A673 (cell line): ENCODE results near the gene PADI1. TPM values are rescaled to one million over a fixed set of nuclear protein-coding genes. Genes with fewer than 3 reads are reported as not detected.

Experiments
- BruUV-seq: library from RNA; stranded (reverse); fragments of 400-500 nt; replicated peaks from 2 replicates; lab custom pipeline; 2021; lab: Mats Ljungman, UMichigan
- CTCF ChIA-PET: fragments of 300-600 bp; sonication (Branson Sonifier 250); formaldehyde crosslinking; loops from one replicate; lab custom pipeline; 2022; ENCODE audit warnings: antibody characterized with exemption; lab: Charles Lee
- POLR2A ChIA-PET: fragments of 300-600 bp; sonication (Branson Sonifier 250); formaldehyde crosslinking; loops from one replicate; lab custom pipeline; 2022; ENCODE audit warnings: antibody characterized with exemption; ENCODE audit not compliant: low non-redundant PET; lab: Charles Lee
- DNase-seq: peaks from one replicate; pipeline ENCODE4 v3.0.0-alpha.2; 2015; ENCODE audit warnings: low spot score
- H3K27ac ChIP-seq: fragments of 200-600 bp; sonication (generic); 2 replicates; pipeline ENCODE4 v1.5.1; 2016; ENCODE audit warnings: mixed run types, low read depth, mild to moderate bottlenecking, mixed read lengths, antibody characterized with exemption, low read length; ENCODE audit not compliant: poor library complexity, severe bottlenecking
- H3K27me3 ChIP-seq: fragments of 200-600 bp; sonication (generic); replicated peaks from 2 replicates; pipeline ENCODE4 v1.6.1; 2017; ENCODE audit warnings: mixed run types, low read depth, mild to moderate bottlenecking, mixed read lengths, antibody characterized with exemption, low read length; ENCODE audit not compliant: insufficient read depth, poor library complexity
- H3K36me3 ChIP-seq: fragments of 200-600 bp; sonication (generic); 2 replicates; pipeline ENCODE4 v1.6.1; 2016; ENCODE audit warnings: mixed run types, mild to moderate bottlenecking, mixed read lengths, antibody characterized with exemption, low read length; ENCODE audit not compliant: insufficient read depth, poor library complexity, severe bottlenecking
- H3K4me1 ChIP-seq: fragments of 200-600 bp; sonication (generic); 2 replicates; pipeline ENCODE4 v1.6.1; 2017; ENCODE audit warnings: mixed run types, mild to moderate bottlenecking, mixed read lengths, antibody characterized with exemption, low read length; ENCODE audit not compliant: insufficient read depth, poor library complexity, severe bottlenecking
- H3K4me3 ChIP-seq: fragments of 200-600 bp; sonication (generic); 2 replicates; pipeline ENCODE4 v1.5.1; 2016; ENCODE audit warnings: low read depth, mixed run types, mild to moderate bottlenecking, mixed read lengths, low read length; ENCODE audit not compliant: poor library complexity, severe bottlenecking
- H3K9me3 ChIP-seq: fragments of 200-600 bp; sonication (generic); 2 replicates; pipeline ENCODE4 v1.6.1; 2016; ENCODE audit warnings: mixed run types, low read depth, mild to moderate bottlenecking, mixed read lengths, antibody characterized with exemption, low read length; ENCODE audit not compliant: poor library complexity, severe bottlenecking
- CTCF ChIP-seq: fragments of 300-800, 200-600 bp; sonication (generic); conservative IDR thresholded peaks from 2 replicates; pipeline ENCODE4 v1.5.1; 2017; ENCODE audit warnings: low read depth, mild to moderate bottlenecking, antibody characterized with exemption, low read length, moderate library complexity, mixed read lengths
- EZH2 ChIP-seq: fragments of 200-600 bp; sonication (generic); IDR thresholded peaks from 2 replicates; pipeline ENCODE4 v1.6.1; 2017; ENCODE audit warnings: borderline replicate concordance, low read depth, mild to moderate bottlenecking, mixed read lengths, antibody characterized with exemption, low read length; ENCODE audit not compliant: poor library complexity, severe bottlenecking
- intact Hi-C: fragments of 100-400 bp; cut with micrococcal nuclease; formaldehyde crosslinking; loops from one replicate; pipeline ENCODE4 v1.10.0; 2022; ENCODE audit not compliant: unreplicated experiment
- total RNA-seq: library from RNA; stranded (reverse); gene quantifications from 2 replicates; pipeline ENCODE4 v1.2.3, GENCODE V29; 2021

PADI1 gene
- total RNA-seq, 1 experiment from 2014 or later: 0.56 TPM

DNA sequence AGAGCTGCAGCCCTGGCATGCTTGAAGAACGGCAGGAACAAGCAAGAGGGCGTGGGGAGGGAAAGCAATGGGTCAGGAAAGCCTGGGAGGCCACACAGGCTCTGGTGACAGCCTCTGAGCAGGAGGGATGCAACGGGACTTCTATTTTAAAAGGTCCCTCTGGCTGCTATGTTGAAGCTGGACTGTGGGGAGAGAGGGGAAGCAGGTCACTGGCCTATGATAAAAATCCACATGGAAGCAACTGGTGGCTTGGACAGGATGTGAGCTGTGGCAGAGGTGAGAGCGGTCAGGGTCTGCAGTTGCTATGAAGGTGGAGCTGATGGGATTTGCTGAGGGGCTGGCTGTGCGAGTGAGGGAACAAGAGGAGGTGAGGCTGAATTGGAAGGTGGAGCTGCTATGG lies 11.2 kb downstream of the PADI1 start:
- Histone ChIP-seq H3K4me1 (peaks cover 22% of the 10 kb centered on the region), H3K9me3 (no peaks in the 10 kb centered on the region), H3K27me3 (no peaks in the 10 kb centered on the region), H3K4me3 (no peak overlapping the region), H3K36me3 (no peaks in the 10 kb centered on the region), H3K27ac (no peak overlapping the region)
- intact Hi-C loops: no loop called here
- ChIA-PET POLR2A (no interaction called here), CTCF (no interaction called here)
- no peak for TF ChIP-seq EZH2
- TF ChIP-seq CTCF: no peak
- DNase-seq: no peak
- BruUV-seq: no TSS peak

- CTCF ChIA-PET: no interaction called here
- Histone ChIP-seq H3K4me3 (no peak overlapping the region), H3K4me1 (peaks cover 9% of the 10 kb centered on the region), H3K27me3 (no peaks in the 10 kb centered on the region), H3K36me3 (no peaks in the 10 kb centered on the region), H3K9me3 (no peaks in the 10 kb centered on the region), H3K27ac (no peak overlapping the region)
- no peak for TF ChIP-seq CTCF
- no peak for TF ChIP-seq EZH2
- intact Hi-C loops: no loop called here
- POLR2A ChIA-PET: no interaction called here
- BruUV-seq: no TSS peak
- DNase-seq: no peak
These were observed 12.7 kb downstream of the PADI1 start for GRCh38 chr1:17217607-17218006.

DNA sequence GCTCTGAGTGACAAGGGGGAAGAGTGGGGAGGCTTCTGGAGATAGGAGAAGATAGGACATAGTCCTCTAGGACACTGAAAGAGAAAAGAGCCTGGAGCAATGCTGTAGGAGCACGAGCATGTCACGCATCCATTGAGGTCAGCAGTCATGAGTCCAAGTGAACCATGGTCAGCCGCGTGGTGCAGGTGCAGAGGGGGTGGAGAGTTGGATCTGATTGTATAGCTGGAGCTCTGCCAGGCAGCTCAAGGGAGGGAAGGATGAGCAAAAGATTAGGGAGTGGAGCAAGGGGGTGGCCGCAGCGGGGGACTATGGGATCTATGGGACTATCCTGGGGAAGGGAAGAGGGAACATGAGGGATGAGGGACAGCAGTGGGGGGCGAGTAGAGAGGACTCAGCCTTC lies 14.0 kb downstream of the PADI1 start:
- Histone ChIP-seq H3K27ac (no peak overlapping the region), H3K36me3 (no peaks in the 10 kb centered on the region), H3K4me3 (no peak overlapping the region), H3K9me3 (no peaks in the 10 kb centered on the region), H3K4me1 (no peaks in the 10 kb centered on the region), H3K27me3 (no peaks in the 10 kb centered on the region)
- BruUV-seq: no TSS peak
- no peak for DNase-seq
- no peak for TF ChIP-seq CTCF
- TF ChIP-seq EZH2: no peak
- ChIA-PET CTCF (no interaction called here), POLR2A (interaction anchor here (0.6 kb wide), 1 partner anchor 268 kb away, joined by 3 read pairs; no protein-coding TSS in a partner anchor)
- intact Hi-C loops: no loop called here
